Hematopoietic multipotent progenitor cell treated with erythropoietin and hydrocortisone succinate and interleukin-3 and kit ligand, for 8 days (in vitro differentiated cells): ENCODE measurements around the gene RSPRY1.
A peak's percentile ranks its signal among the peaks of the same experiment; 100 is the strongest.

Experiments
- DNase-seq: peaks from one replicate; pipeline ENCODE4 v3.0.0-alpha.2; 2015

RSPRY1 gene

DNA sequence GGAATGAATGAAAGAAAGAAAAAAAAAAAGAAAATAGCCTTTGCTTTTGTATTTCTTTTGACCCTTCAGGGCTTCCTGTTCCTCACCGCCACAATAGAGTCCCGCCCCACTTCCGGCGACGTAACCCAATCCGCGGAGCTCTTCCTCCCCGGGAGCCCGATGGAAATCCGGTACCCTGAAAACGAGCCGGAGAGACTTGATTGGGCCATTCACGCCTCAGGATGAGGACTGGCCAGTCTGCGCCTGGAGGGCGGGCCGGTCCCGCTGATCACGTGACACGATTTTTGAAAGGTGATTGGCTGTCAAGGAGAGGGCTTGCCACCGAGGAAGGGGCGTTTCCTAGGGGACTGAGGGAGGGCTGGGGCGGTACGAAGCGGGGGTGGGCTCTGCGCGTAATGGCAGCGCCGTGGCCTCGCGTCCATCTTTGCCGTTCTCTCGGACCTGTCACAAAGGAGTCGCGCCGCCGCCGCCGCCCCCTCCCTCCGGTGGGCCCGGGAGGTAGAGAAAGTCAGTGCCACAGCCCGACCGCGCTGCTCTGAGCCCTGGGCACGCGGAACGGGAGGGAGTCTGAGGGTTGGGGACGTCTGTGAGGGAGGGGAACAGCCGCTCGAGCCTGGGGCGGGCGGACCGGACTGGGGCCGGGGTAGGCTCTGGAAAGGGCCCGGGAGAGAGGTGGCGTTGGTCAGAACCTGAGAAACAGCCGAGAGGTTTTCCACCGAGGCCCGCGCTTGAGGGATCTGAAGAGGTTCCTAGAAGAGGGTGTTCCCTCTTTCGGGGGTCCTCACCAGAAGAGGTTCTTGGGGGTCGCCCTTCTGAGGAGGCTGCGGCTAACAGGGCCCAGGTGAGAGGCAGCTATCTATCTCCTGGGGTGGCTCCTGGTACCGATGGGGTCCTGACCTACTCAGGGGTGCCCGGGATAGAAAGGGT lies at the start of gene RSPRY1, which contains the start of gene PSME3IP1:
TSS of gene RSPRY1 (plus strand) at position 385 of the 927 bp plus-strand sequence. CDS start 18,330 bp downstream, outside the sequence.
TSS of gene PSME3IP1 (minus strand) at position 95 of the 927 bp plus-strand sequence. CDS start 12,185 bp downstream, outside the sequence.
- DNase-seq, result peak; percentile 99

DNA sequence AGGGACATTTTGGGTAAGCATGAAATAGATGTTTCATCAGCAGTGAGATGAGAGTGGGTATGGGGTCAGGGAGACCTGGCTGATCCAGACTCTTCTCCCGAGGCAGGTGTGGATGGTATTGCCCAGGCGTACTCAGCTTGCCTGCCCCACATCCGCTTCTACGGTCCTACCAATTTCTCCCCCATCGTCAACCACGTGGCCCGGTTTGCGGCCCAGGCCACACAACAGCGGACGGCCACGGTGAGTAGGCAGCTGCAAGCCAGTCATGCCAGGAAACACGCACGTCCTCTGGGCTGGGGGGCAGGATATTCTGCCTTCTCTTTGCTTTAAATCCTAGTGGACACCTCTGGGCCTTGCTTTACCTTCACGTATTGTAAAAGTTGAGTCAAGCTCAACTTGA lies 49.1 kb upstream of the RSPRY1 start:
- no peak for DNase-seq

DNA sequence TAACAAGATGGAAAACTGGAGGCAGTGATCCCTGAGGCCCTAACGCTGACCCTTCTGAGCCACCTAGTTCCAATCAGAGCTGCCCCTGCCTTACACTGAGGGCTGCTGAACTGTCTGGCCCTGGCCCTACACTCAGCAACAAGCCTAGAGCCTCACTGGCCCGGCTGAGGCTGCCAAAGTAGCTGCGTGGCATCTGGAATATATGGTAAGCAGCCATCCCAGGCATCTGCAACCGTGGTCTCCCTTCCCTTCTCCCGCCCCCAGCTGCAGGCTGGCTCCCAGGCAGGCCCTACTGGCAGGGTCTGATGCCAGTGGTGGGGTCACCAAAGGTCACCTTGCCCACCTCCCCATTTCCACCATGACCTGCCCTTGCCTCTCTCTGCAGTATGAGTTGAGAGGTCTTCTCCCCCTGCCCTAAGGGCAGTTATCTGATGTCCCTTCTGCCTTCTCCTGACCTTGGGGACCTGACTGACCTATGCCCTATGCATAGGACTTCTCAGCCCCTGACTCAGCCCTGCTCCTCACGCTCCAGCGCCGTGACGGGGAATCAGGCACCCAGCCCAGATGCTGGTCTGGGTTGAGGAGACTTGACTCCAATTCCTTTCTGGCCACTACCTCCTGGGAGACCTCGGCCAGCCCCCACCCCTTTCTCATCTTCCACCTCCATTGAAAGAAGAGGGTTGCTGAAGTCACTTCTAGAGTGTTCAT lies 48.4 kb upstream of the RSPRY1 start:
- no peak for DNase-seq

DNA sequence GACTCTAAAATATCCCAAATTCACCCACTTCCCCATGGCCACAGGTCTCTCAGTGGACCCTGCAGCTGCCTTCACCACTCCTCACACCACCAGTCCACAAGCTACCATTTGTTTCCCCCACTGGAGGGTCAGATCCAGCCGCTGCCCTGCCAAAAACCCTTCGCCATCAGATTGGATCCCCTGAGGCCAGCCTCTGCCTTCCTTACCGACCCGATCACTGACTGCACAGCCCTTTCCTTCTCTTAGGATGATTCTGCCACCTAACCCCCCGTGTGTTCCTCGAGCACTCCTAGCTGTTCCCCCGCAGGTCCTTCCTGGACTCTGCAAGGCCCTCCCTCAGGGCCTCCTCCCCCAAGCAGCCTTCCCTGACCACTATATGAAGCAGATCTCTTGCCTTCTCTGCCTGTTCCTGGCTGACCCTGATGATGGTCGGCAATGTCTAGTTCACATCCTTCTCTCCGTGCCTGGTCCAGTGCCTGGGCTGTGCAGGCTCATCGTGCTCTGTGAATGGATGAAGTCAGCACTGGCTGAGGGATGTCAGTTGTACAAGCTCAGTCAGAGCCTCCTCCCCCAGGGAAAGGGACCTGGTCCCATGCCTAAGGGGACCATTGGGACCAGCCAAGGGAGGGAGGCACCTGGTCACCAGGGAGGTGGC lies 47.7 kb upstream of the RSPRY1 start:
- DNase-seq, result no peak

DNA sequence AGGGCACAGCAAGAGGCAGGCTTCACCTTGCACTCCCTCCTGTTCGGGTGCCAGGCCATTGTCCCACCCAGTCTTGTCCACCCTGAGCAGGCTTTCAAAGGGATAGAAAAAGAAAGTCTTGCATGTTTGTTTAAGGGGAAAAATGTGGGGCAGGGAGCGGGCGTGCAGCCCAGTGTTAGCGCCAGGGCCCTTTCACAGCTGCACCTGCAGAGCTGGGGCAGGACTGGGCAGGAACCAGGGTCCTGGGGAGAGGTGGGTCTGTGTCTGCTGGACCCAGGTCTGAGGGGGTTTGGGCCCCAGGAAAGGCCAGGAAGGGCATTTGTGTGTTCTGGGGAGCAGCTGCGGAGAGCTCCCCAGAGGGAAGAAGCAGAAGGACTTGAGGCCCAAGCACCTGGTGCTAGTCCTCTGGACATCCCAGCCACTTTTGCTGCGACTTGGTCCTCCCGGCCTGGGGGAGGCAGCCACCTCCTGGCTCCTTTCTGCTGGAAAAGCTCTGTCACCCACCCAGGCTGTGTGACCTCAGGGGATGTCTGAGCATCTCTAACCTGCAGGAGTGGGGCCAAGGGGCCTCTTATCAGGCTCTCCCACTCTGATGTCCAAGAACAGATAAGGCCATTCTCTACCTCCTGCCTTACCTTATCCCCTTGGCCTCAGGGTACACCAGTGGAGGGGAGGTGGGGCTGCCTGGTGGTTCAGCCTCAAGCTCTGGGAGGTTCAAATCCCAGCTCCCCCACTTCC lies 45.0 kb upstream of the RSPRY1 start:
- peak; percentile 14 for DNase-seq

DNA sequence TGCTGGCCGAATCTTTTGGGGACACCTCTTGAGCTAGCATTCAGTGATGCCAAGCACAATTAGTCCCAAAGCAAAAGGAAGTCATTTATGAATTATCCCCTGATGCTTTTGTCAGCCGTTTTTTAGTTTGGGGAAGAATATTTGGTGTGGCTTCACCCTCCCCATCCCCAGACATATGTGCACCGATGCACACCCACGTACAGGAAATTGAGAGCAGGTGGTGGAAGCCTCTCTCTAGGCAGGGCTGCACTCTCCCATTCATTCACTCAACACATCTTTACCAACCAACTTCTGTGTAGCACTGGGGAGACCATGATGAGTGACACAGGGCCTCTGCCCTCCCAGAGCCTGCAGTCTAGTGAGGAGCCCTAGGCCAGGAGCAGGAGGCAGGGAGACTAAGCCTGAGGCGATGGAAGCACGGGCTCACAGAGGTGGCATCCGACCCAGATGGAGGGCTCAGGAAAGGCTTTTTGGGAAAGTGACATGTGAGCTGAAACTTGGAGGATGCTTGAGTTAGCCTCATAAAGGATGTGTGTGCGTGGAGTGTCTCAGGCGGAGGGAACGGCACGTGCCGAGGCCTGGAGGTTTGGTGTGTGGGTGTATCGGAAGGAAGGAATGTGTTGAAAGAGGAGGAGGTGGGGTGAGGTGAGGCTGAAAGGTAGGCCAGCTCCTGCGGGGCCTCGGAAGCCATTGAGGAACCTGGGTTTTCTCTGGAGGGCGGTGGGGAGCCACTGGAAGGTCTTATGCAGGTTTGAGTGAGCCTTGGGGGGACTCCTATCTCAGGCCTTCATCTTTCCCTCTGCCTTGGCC lies 44.1 kb upstream of the RSPRY1 start:
- no peak for DNase-seq

DNA sequence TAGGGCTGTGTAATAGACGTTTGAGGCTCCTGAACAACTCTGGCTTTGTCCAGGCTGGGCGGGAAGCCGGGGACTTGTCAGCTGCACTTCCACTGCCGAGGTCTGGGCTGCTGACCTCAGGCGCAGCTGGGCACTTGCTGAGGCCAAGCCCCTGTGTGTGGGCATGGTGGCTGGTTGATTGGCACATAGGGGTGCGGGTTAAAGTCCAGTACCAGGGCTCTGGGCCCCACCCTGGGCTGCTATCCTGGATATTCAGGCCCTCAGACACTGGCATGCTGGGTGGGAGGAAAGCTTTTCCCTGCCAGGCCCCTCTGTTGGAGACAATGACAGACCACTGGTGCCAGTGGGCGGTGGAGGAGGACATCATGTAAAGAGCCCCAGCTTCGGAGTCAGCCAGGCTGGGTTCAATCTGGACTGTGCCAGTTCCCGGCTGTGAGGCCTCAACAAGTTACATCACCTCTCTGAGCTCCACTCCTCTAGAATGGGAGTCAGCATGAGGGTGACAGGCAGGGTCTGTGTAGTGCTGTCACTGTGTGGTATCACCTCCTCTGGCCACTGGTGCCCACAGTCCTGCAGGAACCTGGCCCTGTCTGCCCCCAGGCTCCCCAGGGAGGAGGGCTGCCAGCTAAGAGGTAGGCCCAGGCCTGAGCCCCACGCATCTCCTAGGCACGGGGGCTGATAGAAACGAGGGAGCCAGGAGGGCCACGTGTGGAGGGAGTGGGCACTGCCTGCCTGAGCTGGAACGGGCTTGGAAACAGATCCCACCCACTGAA lies 42.8 kb upstream of the RSPRY1 start:
- no peak for DNase-seq

DNA sequence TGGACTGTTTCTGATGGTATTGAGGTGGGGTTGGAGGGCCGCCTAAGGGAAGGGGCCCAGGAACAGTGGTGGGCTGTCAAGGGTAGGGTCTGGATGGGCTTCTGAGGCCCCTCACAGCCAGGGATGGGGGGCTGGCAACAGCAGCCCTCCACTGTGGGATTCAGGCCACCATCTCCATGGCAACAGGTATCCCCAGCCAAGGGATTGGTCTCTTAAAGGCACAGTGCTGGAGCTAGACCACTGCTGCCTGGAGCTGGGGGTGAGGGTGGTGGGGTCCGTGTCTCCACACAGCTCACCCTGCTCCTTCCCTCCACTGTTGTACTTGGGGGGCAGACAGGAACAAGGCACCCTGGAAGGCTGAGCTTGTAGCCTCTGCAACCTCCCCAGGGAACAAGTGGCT lies 42.1 kb upstream of the RSPRY1 start:
- DNase-seq, result no peak

DNA sequence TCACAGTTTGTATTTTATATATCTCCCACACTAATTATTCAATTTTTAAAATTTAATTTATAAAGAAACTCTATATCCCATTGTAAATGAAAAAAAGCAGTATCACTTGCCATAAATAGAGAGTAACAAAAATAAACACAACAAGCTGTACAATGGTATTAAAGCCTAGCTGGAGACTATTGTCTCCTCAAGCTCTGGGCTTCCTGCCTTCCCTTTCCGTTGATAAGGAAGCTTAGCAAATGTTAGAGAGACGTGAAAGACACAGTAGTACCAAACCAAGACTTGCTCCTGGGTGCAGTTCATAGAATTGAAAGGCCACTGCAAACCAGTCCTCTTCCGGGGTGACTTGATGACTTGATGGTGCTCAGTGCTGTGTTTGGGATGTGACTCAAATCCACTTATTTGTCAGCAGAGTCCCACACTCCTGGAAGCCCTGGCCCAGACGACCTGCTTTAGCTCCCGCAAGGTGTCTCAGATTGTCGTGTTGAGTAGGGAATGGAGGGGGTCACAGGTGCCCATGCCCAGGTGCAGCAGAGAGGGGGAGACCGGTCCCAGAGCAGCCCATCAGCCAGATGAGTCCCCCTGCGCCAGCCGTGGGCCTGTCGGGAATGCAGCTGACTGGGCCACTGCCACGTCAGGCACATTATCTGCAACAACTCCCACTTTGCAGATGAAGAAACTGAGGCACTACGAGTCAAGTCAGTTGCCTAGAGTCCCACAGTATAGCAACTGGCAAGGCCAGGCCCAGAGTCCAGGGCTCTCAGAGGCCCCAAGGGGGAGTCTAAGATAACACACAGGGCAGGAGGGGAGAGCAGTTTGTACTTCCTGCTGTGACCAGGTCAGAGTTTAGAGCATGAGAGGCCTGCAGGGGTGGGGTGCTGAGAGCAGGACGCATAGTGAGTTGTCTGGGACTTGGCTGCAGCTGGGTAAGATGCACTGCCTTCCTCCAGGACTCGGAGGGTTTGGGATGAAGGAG lies 40.8 kb upstream of the RSPRY1 start:
- DNase-seq, result no peak

DNA sequence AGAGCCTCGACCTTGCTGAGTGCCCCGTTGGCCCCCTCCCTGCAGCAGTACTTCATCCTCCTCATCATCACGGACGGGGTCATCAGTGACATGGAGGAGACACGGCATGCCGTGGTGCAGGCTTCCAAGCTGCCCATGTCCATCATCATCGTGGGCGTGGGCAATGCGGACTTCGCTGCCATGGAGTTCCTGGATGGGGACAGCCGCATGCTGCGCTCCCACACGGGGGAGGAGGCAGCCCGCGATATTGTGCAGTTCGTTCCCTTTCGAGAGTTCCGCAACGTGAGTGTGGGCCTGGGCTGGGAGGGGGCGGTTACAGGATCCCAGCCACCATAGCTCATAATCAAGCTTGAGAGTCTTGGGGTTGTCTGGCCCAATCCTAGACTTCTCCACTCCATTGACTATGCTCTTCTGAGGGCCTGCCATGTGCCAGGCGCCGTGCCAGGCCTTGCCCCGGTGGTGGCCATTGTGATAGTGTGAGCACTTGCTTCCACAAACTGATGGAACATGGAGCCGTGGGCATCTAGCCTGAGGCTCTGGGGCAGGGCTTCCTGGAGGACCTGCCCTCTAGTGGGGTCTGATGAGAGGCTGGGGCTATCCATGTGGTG lies 40.0 kb upstream of the RSPRY1 start:
- DNase-seq, result no peak

DNA sequence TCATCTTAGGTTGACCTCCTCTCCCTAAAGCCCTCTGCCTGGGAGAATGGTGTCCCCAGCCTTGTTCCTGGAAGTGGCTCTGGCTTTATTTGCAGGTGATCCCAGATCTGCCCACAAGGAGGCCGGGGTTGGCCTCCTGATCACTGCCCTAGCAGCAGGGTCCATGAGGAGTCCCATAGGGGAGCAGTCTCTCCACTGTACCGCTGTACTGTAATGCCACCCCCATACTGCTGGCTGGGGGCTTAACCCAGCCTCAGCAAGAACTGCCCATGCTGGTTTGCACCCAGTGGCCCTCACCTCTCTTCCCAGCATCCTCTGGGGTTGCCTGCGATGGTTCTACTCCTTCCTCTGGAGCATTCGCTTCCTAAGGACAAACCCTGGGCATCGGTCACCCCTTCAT lies 39.4 kb upstream of the RSPRY1 start:
- DNase-seq, result peak; percentile 17

DNA sequence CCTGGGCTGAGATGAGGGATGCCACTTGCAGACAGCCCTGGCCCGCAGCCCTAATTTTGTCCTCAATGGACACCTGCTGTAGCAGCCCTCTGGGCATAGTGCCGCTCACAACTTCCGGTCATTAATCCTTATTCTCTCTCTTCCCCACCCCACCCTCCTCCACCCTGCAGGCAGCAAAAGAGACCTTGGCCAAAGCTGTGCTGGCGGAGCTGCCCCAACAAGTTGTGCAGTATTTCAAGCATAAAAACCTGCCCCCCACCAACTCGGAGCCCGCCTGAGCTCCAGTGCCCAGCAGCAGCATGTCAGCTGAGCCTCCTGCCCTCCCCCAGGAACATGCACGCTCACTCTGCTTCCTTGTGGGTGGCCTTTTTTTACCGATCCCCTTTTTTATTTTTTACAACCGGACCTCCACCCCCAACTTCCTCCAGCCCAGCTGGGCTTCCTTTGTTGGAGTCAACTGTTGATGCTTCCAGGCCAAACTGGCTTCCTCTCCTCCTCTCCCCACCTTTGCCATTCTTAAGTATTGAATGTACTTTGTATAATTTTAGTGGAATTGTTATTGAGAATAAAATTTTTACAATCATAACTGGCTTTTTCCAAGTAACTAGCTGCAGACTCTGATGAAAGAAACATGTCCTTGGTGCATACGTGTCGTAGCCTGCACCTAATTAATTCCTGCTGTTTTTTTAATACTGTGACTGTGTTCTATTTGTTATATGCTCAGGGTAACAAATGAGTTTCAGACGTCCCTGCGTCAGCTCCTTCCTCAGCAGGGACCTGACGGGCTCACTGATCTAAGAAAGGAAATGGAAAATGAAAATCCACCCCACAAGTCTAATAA lies 38.5 kb upstream of the RSPRY1 start:
- DNase-seq, result no peak

DNA sequence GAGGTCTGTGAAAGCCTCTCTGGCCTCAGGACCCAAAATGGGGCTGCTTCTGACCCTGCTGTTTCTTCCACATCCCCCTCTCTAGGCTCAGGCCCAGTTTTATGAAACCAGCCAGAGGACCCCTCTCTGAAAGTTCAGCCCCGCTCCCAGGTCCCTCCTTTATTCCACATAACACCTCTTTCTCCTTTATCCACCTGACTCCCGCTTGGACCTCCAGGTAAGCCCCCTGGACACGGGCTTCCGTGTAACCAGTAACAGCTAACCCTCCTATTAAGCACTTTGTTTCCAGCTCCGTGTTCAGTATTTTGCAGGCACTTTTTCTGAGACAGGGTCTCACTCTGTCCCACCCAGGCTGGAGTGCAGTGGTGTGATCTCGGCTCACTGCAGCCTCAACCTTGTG lies 37.6 kb upstream of the RSPRY1 start:
- DNase-seq, result no peak

DNA sequence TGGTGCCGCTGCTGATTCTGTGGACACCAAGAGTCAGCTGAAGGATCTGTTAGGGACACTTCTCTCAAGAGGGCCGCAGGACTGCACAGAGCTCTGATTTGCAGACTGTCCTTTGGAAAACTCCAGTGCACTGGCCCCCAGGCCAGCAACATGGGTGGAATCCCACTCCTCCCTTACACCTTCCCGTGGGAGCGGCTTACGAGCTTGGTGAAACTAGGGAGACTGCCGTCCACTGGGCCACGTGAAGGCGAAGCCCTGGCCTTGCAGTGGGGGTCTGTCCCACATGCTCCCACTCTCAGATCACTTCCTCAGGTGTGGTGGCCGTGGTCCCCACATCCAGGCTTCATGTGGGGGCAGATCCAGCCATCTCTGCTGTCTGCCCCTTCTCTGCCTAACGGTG lies 36.7 kb upstream of the RSPRY1 start:
- no peak for DNase-seq

DNA sequence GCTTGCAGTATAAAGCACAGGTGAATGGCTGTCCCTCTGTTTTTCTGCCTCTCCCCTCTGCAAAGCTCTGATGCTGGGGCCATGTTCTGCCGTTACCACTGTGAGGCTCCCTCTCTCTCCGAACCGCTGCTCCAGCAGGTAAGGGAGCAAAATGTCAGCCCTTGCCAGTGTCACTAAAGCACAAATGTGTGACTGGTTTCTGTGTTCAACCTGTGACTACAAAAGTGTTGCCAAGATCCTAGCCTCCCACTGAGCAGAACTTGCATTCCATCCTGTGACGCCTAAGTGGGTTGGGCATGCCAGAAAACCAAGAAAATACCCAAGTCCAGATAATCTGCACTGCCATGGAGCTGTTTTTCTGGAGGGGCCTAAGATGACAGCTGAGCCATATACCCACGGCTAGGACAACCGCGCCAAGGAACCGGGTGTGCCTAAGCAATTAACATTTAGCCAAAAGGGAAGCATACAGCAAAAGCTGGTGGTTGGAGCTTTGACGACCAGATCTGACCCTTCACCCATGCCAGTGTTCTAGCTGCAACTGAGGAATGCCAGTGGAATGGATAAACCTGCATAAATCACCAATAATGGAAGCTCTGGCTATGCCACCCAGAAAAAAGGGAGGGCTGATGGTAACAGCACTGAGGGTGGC lies 35.3 kb upstream of the RSPRY1 start:
- DNase-seq, result no peak

DNA sequence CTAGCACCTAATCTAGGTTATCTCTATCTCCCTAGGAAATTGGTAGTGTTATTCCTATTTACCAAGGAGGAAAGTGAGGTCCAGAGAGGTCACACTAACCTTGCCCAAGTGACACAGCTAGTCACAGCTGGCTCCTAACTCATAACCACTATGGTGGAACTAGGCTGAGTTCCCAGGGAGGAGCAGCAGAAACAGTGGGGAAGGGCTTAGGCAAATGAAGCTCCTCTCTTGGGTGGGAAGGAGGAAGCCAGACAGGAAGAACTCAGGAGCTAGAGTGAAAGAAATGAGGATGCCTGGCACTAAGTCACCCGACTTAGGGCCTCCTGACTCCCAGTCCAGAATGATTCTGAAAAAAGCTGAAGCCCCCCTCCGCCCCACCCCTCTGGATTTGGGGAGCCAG lies 34.8 kb upstream of the RSPRY1 start:
- DNase-seq, result no peak
